GM23338 (cell line): ENCODE measurements around the gene TEPSIN. TPM values are rescaled to one million over a fixed set of nuclear protein-coding genes. Genes with fewer than 3 reads are reported as not detected.

ENCODE experiments used
- ATAC-seq: fragments of 200-7000 bp; cut with Tn5 transposase; 3 replicates; pipeline ENCODE4 v1.9.1; 2020
- DNase-seq: peaks from one replicate; pipeline ENCODE4 v3.0.0-alpha.2; 2015; ENCODE audit warnings: low spot score
- H2AFZ ChIP-seq: fragments of 200-600 bp; sonication (generic); 2 replicates; pipeline ENCODE4 v1.8.0; 2016; ENCODE audit warnings: antibody characterized with exemption, mild to moderate bottlenecking, moderate library complexity
- H3F3A ChIP-seq: fragments of 200-600 bp; sonication (generic); replicated peaks from 2 replicates; pipeline ENCODE4 v1.8.0; 2017; ENCODE audit warnings: antibody characterized with exemption, mixed run types, low read depth
- H3K27ac ChIP-seq: fragments of 200-600 bp; sonication (generic); 2 replicates; pipeline ENCODE4 v1.6.1; 2016; ENCODE audit warnings: low read depth
- H3K27me3 ChIP-seq: fragments of 200-600 bp; sonication (generic); 2 replicates; pipeline ENCODE4 v1.8.0; 2016; ENCODE audit warnings: mild to moderate bottlenecking, mixed run types, moderate library complexity; ENCODE audit not compliant: insufficient read depth
- H3K36me3 ChIP-seq: fragments of 200-600 bp; sonication (generic); 2 replicates; pipeline ENCODE4 v1.8.0; 2016; ENCODE audit warnings: mild to moderate bottlenecking; ENCODE audit not compliant: insufficient read depth
- H3K4me1 ChIP-seq: fragments of 200-600 bp; sonication (generic); 2 replicates; pipeline ENCODE4 v1.8.0; 2016; ENCODE audit warnings: mild to moderate bottlenecking, moderate library complexity; ENCODE audit not compliant: insufficient read depth
- H3K4me2 ChIP-seq: fragments of 200-600 bp; sonication (generic); 2 replicates; pipeline ENCODE4 v1.7.1; 2017; ENCODE audit warnings: mixed run types
- H3K4me3 ChIP-seq: fragments of 200-600 bp; sonication (generic); 2 replicates; pipeline ENCODE4 v1.6.1; 2016; ENCODE audit warnings: mixed run types
- H3K79me2 ChIP-seq: fragments of 200-600 bp; sonication (generic); replicated peaks from 2 replicates; pipeline ENCODE4 v1.8.0; 2017; ENCODE audit warnings: mild to moderate bottlenecking; ENCODE audit not compliant: insufficient read depth
- H3K9me2 ChIP-seq: fragments of 200-600 bp; sonication (generic); 2 replicates; pipeline ENCODE4 v1.8.0; 2017; ENCODE audit not compliant: insufficient read depth
- H4K20me1 ChIP-seq: fragments of 200-600 bp; sonication (generic); replicated peaks from 2 replicates; pipeline ENCODE4 v1.8.0; 2017; ENCODE audit warnings: mild to moderate bottlenecking; ENCODE audit not compliant: insufficient read depth
- H3K27ac Mint-ChIP-seq: 2 replicates; pipeline ENCODE4 v1.8.0; 2020; ENCODE audit warnings: inconsistent platforms, mild to moderate bottlenecking, moderate library complexity, mixed read lengths
- H3K27me3 Mint-ChIP-seq: 3 replicates; pipeline ENCODE4 v1.8.0; 2022; ENCODE audit warnings: low read depth, mild to moderate bottlenecking, moderate library complexity, mixed read lengths, inconsistent platforms; ENCODE audit not compliant: insufficient read depth, poor library complexity
- H3K36me3 Mint-ChIP-seq: 3 replicates; pipeline ENCODE4 v1.8.0; 2021; ENCODE audit warnings: low read depth, mild to moderate bottlenecking, inconsistent platforms, moderate library complexity, mixed read lengths
- H3K4me1 Mint-ChIP-seq: 3 replicates; pipeline ENCODE4 v1.8.0; 2020; ENCODE audit warnings: mild to moderate bottlenecking, inconsistent platforms, mixed read lengths
- H3K4me3 Mint-ChIP-seq: 3 replicates; pipeline ENCODE4 v1.8.0; 2021; ENCODE audit warnings: moderate library complexity, mild to moderate bottlenecking, inconsistent platforms, mixed read lengths
- H3K9me3 Mint-ChIP-seq: 3 replicates; pipeline ENCODE4 v1.8.0; 2020; ENCODE audit warnings: moderate library complexity, mild to moderate bottlenecking, inconsistent platforms, mixed read lengths
- ETS1 ChIP-seq: IDR thresholded peaks from 2 replicates; pipeline ENCODE4 v1.6.1; 2016; ENCODE audit warnings: antibody characterized with exemption
- NANOG ChIP-seq: IDR thresholded peaks from 2 replicates; pipeline ENCODE4 v1.6.1; 2016; ENCODE audit warnings: antibody characterized with exemption, borderline replicate concordance
- POLR2AphosphoS5 ChIP-seq: IDR thresholded peaks from 2 replicates; pipeline ENCODE4 v1.6.1; 2016; ENCODE audit warnings: antibody characterized with exemption, low read depth
- ZNF331 ChIP-seq: fragments of 250-450 bp; sonication (Bioruptor Pico); IDR thresholded peaks from 2 replicates; pipeline ENCODE4 v1.5.0; 2020; ENCODE audit warnings: low read depth, mild to moderate bottlenecking, moderate library complexity
- polyA plus RNA-seq: library from polyadenylated mRNA; unstranded; fragments of >200 nt; fragmentation: Nextera tagmentation; extraction: Ambion mirVana; gene quantifications from 2 replicates; pipeline ENCODE4 v1.2.1, GENCODE V29; 2016
- total RNA-seq: library from RNA; depleted of rRNA; stranded (reverse); fragments of >200 nt; shearing (Covaris generic); gene quantifications from 2 replicates; pipeline ENCODE4 v1.2.3, GENCODE V29; 2014
- TF ChIP-seq, protein P1 (sequence below), 2 experiments: fragments of 200-600 bp in 1 of 2; sonication (generic) in 1 of 2; conservative IDR thresholded peaks; 2 replicates each; pipeline versions ENCODE4 v1.5.1 to v1.6.1; 2016 to 2017; ENCODE audit warnings: antibody characterized with exemption in 2 of 2, low read depth in 2 of 2, mild to moderate bottlenecking in 2 of 2, moderate library complexity in 1 of 2
- TF ChIP-seq, protein P2 (sequence below): IDR thresholded peaks from one replicate; pipeline ENCODE4 v1.6.1; 2018; ENCODE audit warnings: antibody characterized with exemption; ENCODE audit not compliant: unreplicated experiment
- TF ChIP-seq, protein P3 (sequence below): fragments of 250-450 bp; sonication (Bioruptor Pico); IDR thresholded peaks from 2 replicates; pipeline ENCODE4 v1.5.0; 2020; ENCODE audit warnings: mild to moderate bottlenecking, moderate library complexity

The TEPSIN gene
- total and polyA plus RNA-seq, 2 experiments from 2014 or later: 4.4 to 25.3 TPM

DNA sequence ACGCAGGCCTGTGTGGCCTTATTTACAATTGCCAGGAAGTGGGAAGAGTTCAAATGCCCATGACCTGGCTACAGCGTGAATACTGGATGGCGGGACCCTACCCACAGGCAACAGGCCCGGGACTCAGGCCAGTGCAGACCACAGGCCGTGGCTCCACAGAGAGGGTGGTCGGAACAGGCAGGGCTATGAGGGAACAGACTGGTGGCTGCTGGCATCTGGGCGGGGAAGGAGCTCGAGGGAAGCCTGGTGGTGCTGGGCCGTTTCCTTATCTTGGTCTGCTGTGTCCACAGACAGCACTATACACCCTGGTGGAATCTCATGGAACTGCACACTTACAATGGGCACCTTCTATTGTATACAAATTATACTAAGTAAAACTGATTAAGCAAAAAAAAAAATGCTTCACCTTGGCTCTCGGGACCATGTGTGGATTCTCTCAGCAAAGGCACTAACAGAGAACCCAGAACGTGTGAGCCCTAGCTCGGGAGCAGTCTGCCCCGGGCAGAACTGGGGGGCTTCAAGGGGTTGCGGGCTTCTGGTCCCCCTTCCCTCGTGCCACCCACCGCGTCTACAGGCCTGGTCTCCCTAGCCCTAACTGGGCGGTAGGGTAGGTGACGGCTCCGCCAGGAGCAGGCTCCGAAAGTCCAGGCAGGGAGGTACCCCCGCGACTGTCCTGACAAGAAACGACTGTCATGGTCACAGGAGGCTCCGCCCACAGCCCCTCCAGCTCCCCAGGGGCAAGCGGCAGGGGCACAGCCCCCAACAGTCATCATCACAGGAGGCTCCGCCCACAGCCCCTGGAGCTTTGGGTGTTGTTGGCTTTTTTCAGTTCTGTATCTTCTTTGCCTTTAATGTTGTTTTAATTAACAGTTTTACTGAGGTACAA, 37.9 kb downstream of the TEPSIN start:
- DNase-seq: peak; percentile 73
- no peak overlapping the region for H3K4me2 ChIP-seq
- H3K4me3 Mint-ChIP-seq: no peak overlapping the region
- TF ChIP-seq NANOG: no peak
- TF ChIP-seq, protein P1, sequence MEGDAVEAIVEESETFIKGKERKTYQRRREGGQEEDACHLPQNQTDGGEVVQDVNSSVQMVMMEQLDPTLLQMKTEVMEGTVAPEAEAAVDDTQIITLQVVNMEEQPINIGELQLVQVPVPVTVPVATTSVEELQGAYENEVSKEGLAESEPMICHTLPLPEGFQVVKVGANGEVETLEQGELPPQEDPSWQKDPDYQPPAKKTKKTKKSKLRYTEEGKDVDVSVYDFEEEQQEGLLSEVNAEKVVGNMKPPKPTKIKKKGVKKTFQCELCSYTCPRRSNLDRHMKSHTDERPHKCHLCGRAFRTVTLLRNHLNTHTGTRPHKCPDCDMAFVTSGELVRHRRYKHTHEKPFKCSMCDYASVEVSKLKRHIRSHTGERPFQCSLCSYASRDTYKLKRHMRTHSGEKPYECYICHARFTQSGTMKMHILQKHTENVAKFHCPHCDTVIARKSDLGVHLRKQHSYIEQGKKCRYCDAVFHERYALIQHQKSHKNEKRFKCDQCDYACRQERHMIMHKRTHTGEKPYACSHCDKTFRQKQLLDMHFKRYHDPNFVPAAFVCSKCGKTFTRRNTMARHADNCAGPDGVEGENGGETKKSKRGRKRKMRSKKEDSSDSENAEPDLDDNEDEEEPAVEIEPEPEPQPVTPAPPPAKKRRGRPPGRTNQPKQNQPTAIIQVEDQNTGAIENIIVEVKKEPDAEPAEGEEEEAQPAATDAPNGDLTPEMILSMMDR (conservative IDR thresholded peaks at IDR 0.05; ENCODE audit: low read depth in 2 of 2): peak; percentile 29 to 46
- H3K4me1 Mint-ChIP-seq: no peaks in the 10 kb centered on the region
- 0 out of 2 replicates have a peak overlapping the region, but pooled peaks have one; percentile 36 for H3K27ac ChIP-seq
- H3K36me3 Mint-ChIP-seq: peaks cover 7% of the 10 kb centered on the region; the same call in 2 of the 3 replicates
- no peaks in the 10 kb centered on the region for H3K9me3 Mint-ChIP-seq
- H3K9me2 ChIP-seq: no peaks in the 10 kb centered on the region
- H3K27ac Mint-ChIP-seq: no peak overlapping the region
- no peak overlapping the region for H3K4me3 ChIP-seq
- H3F3A ChIP-seq: no peaks in the 10 kb centered on the region
- H3K36me3 ChIP-seq: no peaks in the 10 kb centered on the region; the same call in 1 of the 2 replicates
- peaks cover 6% of the 10 kb centered on the region for H3K27me3 Mint-ChIP-seq
- H3K79me2 ChIP-seq: no peaks in the 10 kb centered on the region
- H4K20me1 ChIP-seq: no peaks in the 10 kb centered on the region
- H3K27me3 ChIP-seq: no peaks in the 10 kb centered on the region
- H3K4me1 ChIP-seq: no peaks in the 10 kb centered on the region
- ATAC-seq: peak; percentile 84
- H2AFZ ChIP-seq: no peak overlapping the region

DNA sequence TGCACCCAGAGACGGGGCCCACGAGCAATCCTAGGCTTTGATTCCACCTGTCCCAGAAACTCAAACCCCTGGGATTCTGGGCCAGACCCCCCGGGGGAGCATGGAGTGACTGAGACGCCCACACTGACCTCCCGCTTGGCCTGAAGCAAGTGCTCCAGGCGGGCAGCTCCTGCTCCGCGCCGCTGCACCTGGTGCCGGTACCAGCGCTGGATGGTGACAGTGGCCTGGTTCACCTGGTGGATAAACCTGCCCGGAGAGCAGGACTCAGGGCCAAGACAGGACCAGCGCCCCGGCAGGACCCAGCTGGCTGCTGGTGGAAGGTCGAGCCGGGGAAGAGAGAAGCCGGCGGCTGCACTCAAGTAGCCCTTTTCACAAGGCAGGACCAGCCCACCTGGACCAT, 38.7 kb downstream of the TEPSIN start:
- H3K4me1 ChIP-seq: no peaks in the 10 kb centered on the region
- Mint-ChIP-seq H3K36me3 (peaks cover 7% of the 10 kb centered on the region; the same call in 2 of the 3 replicates), H3K27ac (no peak overlapping the region), H3K4me1 (no peaks in the 10 kb centered on the region), H3K9me3 (no peaks in the 10 kb centered on the region), H3K27me3 (peaks cover 6% of the 10 kb centered on the region), H3K4me3 (no peak overlapping the region)
- no peak overlapping the region for H2AFZ ChIP-seq
- no peak overlapping the region for H3K4me3 ChIP-seq
- H3F3A ChIP-seq: no peaks in the 10 kb centered on the region
- H3K27ac ChIP-seq: no peak overlapping the region
- no peaks in the 10 kb centered on the region for H3K79me2 ChIP-seq
- no peaks in the 10 kb centered on the region for H3K9me2 ChIP-seq
- DNase-seq (no peak), ATAC-seq (no peak)
- H3K4me2 ChIP-seq: no peak overlapping the region
- H3K27me3 ChIP-seq: no peaks in the 10 kb centered on the region
- H3K36me3 ChIP-seq: no peaks in the 10 kb centered on the region; the same call in 1 of the 2 replicates
- no peaks in the 10 kb centered on the region for H4K20me1 ChIP-seq
- TF ChIP-seq ZNF331 (no peak), POLR2AphosphoS5 (no peak), ETS1 (no peak)
- TF ChIP-seq, protein P2, sequence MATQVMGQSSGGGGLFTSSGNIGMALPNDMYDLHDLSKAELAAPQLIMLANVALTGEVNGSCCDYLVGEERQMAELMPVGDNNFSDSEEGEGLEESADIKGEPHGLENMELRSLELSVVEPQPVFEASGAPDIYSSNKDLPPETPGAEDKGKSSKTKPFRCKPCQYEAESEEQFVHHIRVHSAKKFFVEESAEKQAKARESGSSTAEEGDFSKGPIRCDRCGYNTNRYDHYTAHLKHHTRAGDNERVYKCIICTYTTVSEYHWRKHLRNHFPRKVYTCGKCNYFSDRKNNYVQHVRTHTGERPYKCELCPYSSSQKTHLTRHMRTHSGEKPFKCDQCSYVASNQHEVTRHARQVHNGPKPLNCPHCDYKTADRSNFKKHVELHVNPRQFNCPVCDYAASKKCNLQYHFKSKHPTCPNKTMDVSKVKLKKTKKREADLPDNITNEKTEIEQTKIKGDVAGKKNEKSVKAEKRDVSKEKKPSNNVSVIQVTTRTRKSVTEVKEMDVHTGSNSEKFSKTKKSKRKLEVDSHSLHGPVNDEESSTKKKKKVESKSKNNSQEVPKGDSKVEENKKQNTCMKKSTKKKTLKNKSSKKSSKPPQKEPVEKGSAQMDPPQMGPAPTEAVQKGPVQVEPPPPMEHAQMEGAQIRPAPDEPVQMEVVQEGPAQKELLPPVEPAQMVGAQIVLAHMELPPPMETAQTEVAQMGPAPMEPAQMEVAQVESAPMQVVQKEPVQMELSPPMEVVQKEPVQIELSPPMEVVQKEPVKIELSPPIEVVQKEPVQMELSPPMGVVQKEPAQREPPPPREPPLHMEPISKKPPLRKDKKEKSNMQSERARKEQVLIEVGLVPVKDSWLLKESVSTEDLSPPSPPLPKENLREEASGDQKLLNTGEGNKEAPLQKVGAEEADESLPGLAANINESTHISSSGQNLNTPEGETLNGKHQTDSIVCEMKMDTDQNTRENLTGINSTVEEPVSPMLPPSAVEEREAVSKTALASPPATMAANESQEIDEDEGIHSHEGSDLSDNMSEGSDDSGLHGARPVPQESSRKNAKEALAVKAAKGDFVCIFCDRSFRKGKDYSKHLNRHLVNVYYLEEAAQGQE: no peak
- TF ChIP-seq, protein P3, sequence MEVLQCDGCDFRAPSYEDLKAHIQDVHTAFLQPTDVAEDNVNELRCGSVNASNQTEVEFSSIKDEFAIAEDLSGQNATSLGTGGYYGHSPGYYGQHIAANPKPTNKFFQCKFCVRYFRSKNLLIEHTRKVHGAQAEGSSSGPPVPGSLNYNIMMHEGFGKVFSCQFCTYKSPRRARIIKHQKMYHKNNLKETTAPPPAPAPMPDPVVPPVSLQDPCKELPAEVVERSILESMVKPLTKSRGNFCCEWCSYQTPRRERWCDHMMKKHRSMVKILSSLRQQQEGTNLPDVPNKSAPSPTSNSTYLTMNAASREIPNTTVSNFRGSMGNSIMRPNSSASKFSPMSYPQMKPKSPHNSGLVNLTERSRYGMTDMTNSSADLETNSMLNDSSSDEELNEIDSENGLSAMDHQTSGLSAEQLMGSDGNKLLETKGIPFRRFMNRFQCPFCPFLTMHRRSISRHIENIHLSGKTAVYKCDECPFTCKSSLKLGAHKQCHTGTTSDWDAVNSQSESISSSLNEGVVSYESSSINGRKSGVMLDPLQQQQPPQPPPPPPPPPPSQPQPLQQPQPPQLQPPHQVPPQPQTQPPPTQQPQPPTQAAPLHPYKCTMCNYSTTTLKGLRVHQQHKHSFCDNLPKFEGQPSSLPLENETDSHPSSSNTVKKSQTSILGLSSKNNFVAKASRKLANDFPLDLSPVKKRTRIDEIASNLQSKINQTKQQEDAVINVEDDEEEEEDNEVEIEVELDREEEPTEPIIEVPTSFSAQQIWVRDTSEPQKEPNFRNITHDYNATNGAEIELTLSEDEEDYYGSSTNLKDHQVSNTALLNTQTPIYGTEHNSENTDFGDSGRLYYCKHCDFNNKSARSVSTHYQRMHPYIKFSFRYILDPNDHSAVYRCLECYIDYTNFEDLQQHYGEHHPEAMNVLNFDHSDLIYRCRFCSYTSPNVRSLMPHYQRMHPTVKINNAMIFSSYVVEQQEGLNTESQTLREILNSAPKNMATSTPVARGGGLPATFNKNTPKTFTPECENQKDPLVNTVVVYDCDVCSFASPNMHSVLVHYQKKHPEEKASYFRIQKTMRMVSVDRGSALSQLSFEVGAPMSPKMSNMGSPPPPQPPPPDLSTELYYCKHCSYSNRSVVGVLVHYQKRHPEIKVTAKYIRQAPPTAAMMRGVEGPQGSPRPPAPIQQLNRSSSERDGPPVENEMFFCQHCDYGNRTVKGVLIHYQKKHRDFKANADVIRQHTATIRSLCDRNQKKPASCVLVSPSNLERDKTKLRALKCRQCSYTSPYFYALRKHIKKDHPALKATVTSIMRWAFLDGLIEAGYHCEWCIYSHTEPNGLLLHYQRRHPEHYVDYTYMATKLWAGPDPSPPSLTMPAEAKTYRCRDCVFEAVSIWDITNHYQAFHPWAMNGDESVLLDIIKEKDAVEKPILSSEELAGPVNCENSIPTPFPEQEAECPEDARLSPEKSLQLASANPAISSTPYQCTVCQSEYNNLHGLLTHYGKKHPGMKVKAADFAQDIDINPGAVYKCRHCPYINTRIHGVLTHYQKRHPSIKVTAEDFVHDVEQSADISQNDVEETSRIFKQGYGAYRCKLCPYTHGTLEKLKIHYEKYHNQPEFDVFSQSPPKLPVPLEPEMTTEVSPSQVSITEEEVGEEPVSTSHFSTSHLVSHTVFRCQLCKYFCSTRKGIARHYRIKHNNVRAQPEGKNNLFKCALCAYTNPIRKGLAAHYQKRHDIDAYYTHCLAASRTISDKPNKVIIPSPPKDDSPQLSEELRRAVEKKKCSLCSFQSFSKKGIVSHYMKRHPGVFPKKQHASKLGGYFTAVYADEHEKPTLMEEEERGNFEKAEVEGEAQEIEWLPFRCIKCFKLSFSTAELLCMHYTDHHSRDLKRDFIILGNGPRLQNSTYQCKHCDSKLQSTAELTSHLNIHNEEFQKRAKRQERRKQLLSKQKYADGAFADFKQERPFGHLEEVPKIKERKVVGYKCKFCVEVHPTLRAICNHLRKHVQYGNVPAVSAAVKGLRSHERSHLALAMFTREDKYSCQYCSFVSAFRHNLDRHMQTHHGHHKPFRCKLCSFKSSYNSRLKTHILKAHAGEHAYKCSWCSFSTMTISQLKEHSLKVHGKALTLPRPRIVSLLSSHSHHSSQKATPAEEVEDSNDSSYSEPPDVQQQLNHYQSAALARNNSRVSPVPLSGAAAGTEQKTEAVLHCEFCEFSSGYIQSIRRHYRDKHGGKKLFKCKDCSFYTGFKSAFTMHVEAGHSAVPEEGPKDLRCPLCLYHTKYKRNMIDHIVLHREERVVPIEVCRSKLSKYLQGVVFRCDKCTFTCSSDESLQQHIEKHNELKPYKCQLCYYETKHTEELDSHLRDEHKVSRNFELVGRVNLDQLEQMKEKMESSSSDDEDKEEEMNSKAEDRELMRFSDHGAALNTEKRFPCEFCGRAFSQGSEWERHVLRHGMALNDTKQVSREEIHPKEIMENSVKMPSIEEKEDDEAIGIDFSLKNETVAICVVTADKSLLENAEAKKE: no peak
